SHP77 treated with DMSO at 0.1 percent for 48 hours (cell line): ENCODE results near the gene NFASC.
A peak's percentile ranks its signal among the peaks of the same experiment; 100 is the strongest.

Experiments
- DNase-seq: peaks from one replicate; lab custom pipeline; 2025; lab: John Stamatoyannopoulos, UW

Gene NFASC

GRCh38 chr1:204983136-204983535, 112.5 kb downstream of the NFASC start:
- no peak for DNase-seq

DNA sequence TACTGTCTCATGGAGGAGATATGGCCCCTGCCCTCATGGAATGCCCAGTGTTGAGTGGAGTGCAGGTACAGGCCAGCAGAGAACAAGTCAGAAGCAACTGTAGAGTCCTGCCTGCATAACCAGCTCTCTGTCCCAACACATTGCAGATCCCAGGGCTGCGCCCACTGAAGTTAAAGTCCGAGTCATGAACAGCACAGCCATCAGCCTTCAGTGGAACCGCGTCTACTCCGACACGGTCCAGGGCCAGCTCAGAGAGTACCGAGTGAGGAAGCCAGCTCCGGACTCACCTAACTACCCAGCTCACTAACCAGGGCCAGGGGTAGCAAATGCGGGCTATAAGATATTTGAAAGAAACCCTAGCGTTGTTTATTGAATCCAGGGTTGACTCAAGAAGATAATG, 113.2 kb downstream of the NFASC start:
- DNase-seq = no peak

DNA sequence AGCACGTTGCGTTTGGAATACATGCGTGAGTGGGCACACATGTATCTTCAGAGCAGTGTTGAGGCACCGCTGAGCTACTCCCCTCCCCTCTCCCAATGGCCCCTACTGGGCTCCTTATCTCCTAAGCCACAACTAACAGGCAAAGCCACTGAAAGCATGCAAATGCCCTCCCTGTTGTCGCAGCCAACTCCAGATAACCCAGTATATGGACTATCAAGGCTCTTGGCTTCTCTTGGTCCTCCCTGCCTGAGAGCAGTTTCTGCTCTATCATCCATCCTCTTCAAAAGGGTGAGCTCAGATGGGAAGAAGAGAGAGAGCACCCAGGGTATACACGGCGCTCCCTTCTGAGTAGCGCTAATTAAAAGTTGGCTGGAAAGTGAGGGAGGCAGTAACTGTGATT, 113.8 kb downstream of the NFASC start:
- DNase-seq = no peak

DNA sequence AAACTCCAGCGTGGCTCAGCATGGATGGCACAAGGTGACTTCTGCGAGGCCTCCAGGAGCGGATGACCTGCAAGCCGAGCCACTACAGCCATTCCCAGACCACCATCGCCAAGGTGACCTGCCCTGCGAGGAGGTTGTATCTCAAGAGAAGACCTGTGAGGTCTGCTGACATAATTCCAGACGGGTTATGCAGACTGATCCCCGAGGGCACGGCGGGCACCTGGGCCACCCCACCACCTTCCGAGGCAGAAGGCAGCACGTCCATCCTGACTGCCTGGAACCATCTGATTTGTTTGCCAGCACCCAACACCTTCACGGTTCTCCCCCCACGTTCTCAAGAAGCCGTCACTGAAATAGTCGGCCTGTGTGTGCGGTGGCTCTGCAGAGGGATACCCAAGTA, 115.5 kb downstream of the NFASC start:
- no peak for DNase-seq

DNA sequence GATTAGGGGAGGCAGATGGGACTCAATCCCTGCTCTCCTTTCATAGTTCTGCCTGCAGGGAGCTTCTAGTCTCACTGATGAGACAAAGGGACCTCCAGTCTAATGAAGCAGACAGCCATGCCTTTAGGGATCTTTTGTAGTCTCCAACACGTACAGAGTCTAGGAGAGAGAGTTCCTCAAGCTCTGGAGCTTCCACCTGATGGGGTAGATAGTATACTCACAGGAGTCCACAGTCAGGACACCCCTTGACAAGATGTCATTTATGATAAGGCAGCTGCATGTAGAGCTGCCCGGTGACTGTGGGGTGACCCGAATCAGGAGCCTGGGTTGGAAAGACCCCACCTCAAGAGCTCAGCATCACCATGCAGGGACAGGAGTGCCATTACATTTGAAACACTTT, 117.0 kb downstream of the NFASC start:
- no peak for DNase-seq

DNA sequence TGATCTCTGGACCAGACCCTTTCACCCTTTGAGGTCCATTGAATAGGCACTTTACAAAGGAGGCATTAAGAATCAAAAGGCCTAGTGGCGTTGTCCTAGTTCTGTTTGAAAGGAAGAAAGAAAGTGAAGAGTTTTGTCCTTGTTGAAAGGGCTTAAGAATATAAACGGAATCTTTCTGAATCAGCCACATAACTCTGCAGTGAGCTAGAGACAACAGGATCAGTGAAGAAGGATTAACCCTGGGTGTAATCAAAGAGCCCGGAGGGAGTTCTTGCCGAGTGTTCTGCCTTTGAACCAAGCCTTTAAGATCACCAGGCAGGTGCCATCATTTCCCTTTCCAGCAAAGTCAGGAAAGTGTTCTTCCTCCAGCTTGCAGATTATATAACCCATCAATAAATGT, 117.5 kb downstream of the NFASC start:
- no peak for DNase-seq

DNA sequence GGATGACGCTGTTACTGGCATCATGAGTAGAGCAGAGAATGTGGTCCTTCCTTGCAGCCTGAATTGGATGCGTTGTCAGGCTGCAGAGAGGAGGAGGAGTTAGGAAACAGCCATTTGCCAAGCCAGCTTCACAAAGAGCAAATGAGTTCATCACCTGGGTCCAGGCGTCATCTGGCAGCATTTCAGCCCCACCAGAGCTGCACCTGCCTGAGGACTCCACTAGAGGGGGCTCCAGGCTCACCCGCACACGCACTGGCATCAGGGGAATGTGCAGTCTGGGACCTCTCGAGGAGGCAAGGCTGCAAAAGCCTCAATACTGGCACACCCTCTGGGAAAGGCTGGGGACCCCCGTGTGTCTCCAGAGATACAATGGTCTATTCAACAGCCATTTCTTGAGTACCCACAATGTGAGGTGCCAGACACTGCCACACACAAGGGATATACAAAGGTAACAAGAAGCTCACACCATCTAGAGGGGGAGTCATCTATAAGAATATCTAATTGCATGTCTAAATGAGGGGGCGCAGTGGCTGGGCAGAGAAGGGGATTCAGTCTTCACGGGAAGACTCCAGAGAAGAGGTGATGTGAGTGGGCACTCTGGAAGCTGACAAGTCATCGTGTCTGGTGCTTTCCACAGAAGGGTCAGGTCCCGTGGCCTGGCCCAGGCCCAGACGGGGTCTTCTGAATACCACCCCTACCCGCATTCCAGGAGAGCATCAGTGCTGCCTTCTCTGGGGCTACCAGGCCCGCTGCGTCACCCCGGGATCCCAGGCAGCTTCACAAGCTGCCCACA, 118.8 kb downstream of the NFASC start:
- peak; percentile 38 for DNase-seq

- DNase-seq = no peak
Measured at GRCh38 chr1:204990059-204990664, 119.5 kb downstream of the NFASC start.

DNA sequence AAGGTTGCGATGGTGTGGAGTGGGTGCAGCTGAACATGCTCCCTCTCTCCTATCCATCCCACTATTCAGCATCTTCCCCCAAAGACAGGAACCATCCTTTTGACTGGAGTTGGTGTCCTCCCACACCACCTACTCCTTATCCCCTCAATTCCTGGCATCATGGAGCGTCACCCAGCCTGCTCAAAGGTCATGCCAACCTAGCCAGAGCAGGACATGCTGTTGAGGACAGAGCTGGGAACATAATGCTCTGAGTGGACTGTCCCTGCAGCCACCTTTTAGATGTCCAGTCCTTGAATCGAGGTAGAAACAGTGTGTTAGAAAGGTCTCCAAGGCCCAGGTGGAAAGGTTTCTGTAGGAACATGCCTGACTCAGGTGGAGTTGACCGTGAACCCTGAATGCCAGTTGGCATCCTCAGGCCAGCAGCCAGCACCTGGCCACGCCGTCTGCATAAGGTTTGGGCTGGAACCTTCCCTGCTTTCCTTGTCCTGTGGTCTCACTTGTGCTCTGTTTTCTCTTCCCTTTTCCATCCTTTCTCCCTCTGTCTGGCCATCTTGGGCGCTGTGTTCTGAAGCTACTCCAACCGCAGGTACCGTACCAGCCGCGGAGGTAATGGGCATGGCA, 120.2 kb downstream of the NFASC start:
- DNase-seq = no peak

DNA sequence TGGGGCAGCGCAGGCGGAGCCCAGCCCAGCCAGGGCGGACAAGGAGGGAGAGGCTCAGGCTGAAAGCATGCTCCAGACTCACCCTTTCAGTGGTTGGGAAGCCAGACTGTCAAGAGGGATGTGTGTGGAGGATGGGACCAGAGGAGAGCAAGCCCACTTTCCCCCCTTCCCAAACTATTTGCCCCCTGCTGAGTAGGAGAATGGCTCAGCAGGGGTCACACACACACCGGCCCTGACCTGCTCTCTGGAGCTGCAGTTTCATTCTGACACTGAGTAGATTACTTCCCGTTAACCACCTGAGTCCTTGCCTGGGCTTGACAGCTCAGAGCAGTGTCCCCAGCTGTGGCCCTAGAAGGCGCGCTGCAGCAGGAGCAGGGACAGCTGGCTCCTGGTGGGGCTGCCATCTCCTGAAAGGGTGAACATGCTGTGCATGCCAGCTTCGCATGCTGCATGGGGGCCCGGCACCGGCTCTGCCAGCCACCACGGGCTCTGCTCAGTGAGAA, 120.7 kb downstream of the NFASC start:
- DNase-seq = no peak

DNA sequence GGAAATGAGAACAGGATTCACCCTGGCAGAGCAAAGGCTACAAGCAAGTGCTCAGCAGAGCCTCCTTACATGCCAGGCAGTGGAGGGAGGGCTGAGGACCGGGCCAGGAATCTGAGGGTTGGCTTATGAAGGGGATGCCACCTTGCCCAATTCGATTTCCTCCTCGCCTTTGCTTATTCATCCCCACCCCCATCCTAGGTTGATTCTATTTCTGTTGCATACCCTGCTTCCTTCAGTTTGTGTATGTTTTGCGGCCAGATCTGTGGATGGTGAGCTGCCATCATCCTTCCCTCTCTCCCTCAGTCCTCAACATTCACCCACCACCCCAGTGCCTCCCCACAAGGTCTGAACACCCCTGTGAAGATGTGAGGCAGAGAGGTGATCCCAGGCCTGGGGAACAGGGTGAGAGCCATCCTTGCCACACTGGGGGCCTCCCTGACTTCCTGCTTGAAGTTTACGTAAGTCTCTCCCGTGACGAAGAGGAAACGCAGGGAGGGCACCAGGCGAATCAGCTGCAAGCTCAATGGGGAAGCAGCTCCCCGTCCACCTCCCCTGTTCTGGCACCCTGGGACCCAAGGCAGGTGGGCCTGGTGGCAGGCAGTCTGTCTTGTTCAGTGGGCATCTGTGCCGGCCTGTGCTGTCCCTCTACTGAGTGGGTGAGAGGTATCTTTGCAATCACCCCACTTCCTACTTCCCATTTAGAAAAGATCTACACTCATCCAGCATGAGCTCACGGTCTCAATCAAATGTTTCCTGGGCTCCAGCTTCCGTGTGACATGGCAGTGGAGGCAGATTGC, 121.7 kb downstream of the NFASC start:
- DNase-seq = no peak

DNA sequence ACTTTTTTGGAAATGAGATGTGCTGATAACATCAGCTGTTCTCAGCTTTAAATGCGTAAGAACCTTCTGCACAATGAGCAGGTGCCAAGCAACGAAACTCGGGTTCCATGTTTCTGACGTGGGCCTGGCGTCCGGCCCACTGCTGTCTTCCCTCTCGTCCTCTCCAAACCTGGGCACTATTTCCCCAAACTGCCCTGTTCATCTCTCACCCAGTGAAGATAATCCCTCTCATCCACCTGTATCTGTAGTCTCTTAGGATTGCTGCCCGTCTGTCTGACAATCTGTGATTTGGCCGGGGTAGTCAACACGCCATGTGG, 122.3 kb downstream of the NFASC start:
- no peak for DNase-seq

GRCh38 chr1:204994086-204994862, 123.6 kb downstream of the NFASC start:
- DNase-seq = no peak

GRCh38 chr1:204996981-204997380, 126.3 kb downstream of the NFASC start:
- no peak for DNase-seq

GRCh38 chr1:204997591-204998355, 127.1 kb downstream of the NFASC start:
- DNase-seq = no peak

DNA sequence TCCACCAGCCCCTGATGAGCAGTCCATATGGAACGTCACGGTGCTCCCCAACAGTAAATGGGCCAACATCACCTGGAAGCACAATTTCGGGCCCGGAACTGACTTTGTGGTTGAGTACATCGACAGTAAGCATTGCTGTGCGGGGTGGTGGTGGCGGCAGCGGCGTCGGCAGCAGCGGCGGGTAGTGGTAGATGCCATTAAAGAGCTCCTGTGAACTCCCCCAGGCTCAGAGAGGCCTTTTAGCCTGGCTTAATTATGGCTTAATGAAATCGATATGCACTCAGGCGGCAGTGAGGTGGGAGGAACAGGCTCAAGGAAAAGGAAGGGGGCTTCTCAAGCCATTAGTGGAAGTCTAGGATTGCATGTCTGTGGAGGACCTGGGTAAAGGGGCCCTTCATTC, 130.5 kb downstream of the NFASC start:
- DNase-seq = no peak

GRCh38 chr1:205002705-205003104, 132.0 kb downstream of the NFASC start:
- no peak for DNase-seq

DNA sequence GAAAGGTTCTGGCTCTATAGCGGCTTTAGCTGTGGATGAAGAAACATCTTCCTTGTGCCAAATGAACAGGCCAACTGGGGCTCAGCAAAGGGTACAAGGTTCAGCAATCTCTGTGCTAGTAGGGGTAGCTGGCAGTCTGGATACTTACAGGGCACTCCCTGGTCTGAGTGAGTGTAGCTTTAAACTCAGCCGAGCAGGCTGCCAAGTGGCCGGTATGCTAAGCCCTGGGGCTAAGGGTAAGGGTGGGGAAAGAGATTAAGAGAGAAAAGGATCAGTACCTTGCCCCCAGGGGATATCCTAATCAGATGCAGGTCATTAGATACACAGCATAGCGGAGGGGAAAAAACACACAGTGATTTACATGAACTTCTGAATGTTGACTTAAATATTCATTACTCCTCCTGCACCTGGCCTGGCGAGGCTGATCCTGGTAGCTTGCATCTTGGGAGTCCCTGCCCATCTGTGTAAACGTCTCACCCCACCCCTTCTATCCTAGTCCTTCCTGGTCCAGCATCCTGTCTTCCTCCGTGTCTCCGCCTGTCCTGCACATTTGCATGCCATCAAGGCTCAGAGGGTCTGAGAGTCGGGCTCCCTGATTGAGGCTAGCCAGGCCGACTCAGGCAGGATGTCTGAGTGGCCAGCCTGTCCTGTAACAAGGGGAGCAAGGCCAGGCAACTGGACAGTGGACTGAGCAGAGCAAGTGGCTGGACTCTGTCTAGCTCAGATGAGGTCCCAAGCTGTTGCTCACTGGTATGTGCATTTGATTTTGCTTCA, 132.9 kb downstream of the NFASC start:
- DNase-seq = no peak

- DNase-seq = no peak
Measured at GRCh38 chr1:205004351-205004750, 133.7 kb downstream of the NFASC start.

DNA sequence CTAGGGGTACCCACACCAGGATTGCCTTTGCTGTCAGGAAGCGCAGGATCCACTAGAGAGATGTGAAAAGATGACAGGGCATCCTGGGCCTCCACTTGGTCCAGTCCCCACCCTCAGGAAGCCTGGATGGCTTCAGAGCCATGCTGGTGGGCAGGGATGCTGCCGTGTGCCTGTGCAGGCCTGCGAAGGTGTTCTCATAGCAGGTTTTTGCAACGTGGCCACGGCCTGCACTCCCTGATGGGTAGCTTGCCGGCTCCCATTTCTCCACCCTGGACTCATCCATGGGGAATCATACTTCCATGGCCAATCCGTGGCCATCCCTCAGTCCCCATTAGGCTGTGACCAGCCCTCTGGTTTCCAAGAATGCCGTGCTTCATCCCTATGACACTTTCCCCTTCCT, 138.2 kb downstream of the NFASC start:
- DNase-seq = no peak
